ENCODE results near the gene MTA1. TPM values are rescaled to one million over a fixed set of nuclear protein-coding genes. Genes with fewer than 3 reads are reported as not detected.

The MTA1 gene
- total RNA-seq, 1 donor from 2014 or later, result 59.8 TPM

DNA sequence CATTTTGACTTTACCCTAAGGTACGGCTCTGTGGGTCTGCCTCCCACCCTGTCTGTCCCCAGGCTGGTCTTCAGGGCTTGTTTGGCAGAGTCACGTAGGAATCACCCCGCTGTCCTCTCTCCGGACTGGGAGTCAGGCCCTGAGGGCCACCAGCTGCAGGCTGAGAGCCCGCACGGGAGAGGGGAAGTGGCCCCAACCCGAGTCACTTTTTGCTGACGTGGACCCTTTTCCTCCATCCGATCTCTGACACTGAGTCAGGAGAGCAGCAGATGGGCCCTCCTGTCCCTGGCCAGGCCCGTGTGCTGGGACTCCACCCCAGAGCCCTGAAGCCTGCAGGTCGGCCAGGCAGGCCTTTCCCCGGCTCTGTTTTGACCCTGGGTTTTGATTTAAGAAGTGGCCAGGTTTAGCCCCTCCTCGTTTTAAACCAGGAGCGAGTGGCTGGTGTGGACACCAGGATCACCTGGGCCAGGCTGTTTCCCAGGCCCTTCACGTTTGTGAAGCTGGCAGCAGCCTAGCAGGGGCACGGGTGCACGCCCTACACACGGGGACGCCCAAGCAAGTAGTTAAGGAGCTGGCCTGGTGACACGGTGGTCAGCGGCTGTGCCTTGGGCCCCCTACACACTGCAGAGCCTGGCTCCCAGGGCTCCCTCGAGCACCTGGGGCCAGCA lies 33.8 kb upstream of the MTA1 start:
- Histone ChIP-seq H3K9ac (no peak overlapping the region), H3K27ac (no peak overlapping the region), H3K4me1 (no peaks in the 10 kb centered on the region), H3K27me3 (no peaks in the 10 kb centered on the region), H3K4me3 (no peak overlapping the region), H3K9me3 (ENCODE audit: low read depth) (no peaks in the 10 kb centered on the region), H2AFZ (replicated peaks) (no peak overlapping the region), H3K36me3 (no peaks in the 10 kb centered on the region), H3K4me2 (no peak overlapping the region), H4K20me1 (ENCODE audit: low read depth) (no peaks in the 10 kb centered on the region), H3K79me2 (ENCODE audit: low read depth) (no peaks in the 10 kb centered on the region), H3F3A (ENCODE audit: low read depth) (no peaks in the 10 kb centered on the region)
- peaks cover 2% of the 10 kb centered on the region for H3K27me3 Mint-ChIP-seq (ENCODE audit: insufficient read depth, low read depth)
- no peak overlapping the region for H3K27ac Mint-ChIP-seq
- H3K4me1 Mint-ChIP-seq, result peaks cover 2% of the 10 kb centered on the region
- H3K4me3 Mint-ChIP-seq, result no peak overlapping the region
- DNase-seq (ENCODE audit: low spot score), result no peak
- H3K36me3 Mint-ChIP-seq, result peaks cover 3% of the 10 kb centered on the region
- no peak for TF ChIP-seq CTCF (IDR thresholded peaks at IDR 0.05)
- no peak for TF ChIP-seq EZH2 (IDR thresholded peaks at IDR 0.05)
- TF ChIP-seq EZH2phosphoT487 (IDR thresholded peaks at IDR 0.05), result no peak
- H3K9me3 Mint-ChIP-seq, result no peaks in the 10 kb centered on the region

- H3K27ac Mint-ChIP-seq, result no peak overlapping the region
Measured at GRCh38 chr14:105386581-105387529, 32.8 kb upstream of the MTA1 start.

DNA sequence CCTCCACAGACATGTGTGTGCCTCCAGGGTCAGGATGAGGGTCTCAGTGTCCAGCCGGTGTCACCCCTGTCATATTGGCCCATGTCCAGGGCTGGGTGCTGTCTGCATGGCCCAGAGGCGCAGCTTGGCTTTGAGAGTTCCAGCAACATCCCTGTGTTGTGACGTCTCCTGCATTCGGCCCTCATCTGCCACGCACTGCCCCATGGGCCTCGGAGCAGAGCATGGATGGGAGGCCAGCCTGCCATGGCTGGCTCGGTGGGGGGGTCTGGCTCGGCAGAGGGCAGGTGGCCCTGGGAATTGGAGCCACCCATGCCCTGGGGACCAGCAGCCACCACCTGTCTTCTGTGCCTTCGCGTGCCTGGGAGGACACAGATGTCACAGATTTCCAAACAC lies 32.1 kb upstream of the MTA1 start:
- H3K36me3 ChIP-seq, result no peaks in the 10 kb centered on the region
- H3F3A ChIP-seq (ENCODE audit: low read depth), result no peaks in the 10 kb centered on the region
- peaks cover 3% of the 10 kb centered on the region for H3K36me3 Mint-ChIP-seq
- no peak overlapping the region for H2AFZ ChIP-seq (replicated peaks)
- no peak overlapping the region for H3K9ac ChIP-seq
- H3K79me2 ChIP-seq (ENCODE audit: low read depth), result no peaks in the 10 kb centered on the region
- no peak overlapping the region for H3K27ac Mint-ChIP-seq
- no peaks in the 10 kb centered on the region for H3K9me3 Mint-ChIP-seq
- H3K27ac ChIP-seq, result no peak overlapping the region
- DNase-seq (ENCODE audit: low spot score), result no peak
- H3K4me3 ChIP-seq, result no peak overlapping the region
- H3K4me1 ChIP-seq, result no peaks in the 10 kb centered on the region
- H4K20me1 ChIP-seq (ENCODE audit: low read depth), result no peaks in the 10 kb centered on the region
- peaks cover 2% of the 10 kb centered on the region for H3K4me1 Mint-ChIP-seq
- H3K4me3 Mint-ChIP-seq, result no peak overlapping the region
- H3K27me3 ChIP-seq, result no peaks in the 10 kb centered on the region
- peaks cover 2% of the 10 kb centered on the region for H3K27me3 Mint-ChIP-seq (ENCODE audit: insufficient read depth, low read depth)
- TF ChIP-seq EZH2phosphoT487 (IDR thresholded peaks at IDR 0.05) (no peak), CTCF (IDR thresholded peaks at IDR 0.05) (no peak)
- H3K9me3 ChIP-seq (ENCODE audit: low read depth), result no peaks in the 10 kb centered on the region
- H3K4me2 ChIP-seq, result no peak overlapping the region

More at GRCh38 chr14:105386581-105387529, 32.8 kb upstream of the MTA1 start:
- Histone ChIP-seq H3K9ac (no peak overlapping the region), H3K9me3 (ENCODE audit: low read depth) (no peaks in the 10 kb centered on the region), H3K4me2 (no peak overlapping the region), H3K36me3 (no peaks in the 10 kb centered on the region), H4K20me1 (ENCODE audit: low read depth) (no peaks in the 10 kb centered on the region), H3F3A (ENCODE audit: low read depth) (no peaks in the 10 kb centered on the region), H3K4me1 (no peaks in the 10 kb centered on the region), H3K27ac (no peak overlapping the region), H3K27me3 (no peaks in the 10 kb centered on the region), H2AFZ (replicated peaks) (no peak overlapping the region), H3K79me2 (ENCODE audit: low read depth) (no peaks in the 10 kb centered on the region), H3K4me3 (no peak overlapping the region)
- H3K4me1 Mint-ChIP-seq, result peaks cover 2% of the 10 kb centered on the region
- TF ChIP-seq EZH2 (IDR thresholded peaks at IDR 0.05) (no peak), EZH2phosphoT487 (IDR thresholded peaks at IDR 0.05) (no peak), CTCF (IDR thresholded peaks at IDR 0.05) (no peak)
- no peak overlapping the region for H3K4me3 Mint-ChIP-seq
- peaks cover 2% of the 10 kb centered on the region for H3K27me3 Mint-ChIP-seq (ENCODE audit: insufficient read depth, low read depth)
- DNase-seq (ENCODE audit: low spot score), result no peak
- no peaks in the 10 kb centered on the region for H3K9me3 Mint-ChIP-seq
- H3K36me3 Mint-ChIP-seq, result peaks cover 3% of the 10 kb centered on the region

Measured in neural progenitor cell (in vitro differentiated cells).